PFSK-1 (cell line): ENCODE measurements around the gene STPG2.

ENCODE experiments used
- POLR2AphosphoS5 ChIP-seq: IDR thresholded peaks from 2 replicates; pipeline ENCODE4 v1.6.1; 2012; ENCODE audit warnings: low read depth, mild to moderate bottlenecking, control low read depth, low read length, moderate library complexity
- TAF1 ChIP-seq: IDR thresholded peaks from 2 replicates; pipeline ENCODE4 v1.6.1; 2012; ENCODE audit warnings: low read length, control low read depth, borderline replicate concordance; ENCODE audit not compliant: insufficient read depth
- TF ChIP-seq, protein P1 (sequence below), 2 experiments: IDR thresholded peaks; 2 replicates each; pipeline versions ENCODE4 v1.6.1 to v1.8.0; 2011 to 2012; ENCODE audit warnings: low read depth in 2 of 2, low read length in 2 of 2, control low read depth in 1 of 2, inconsistent platforms in 1 of 2, mild to moderate bottlenecking in 1 of 2, moderate library complexity in 1 of 2; ENCODE audit not compliant: insufficient read depth in 1 of 2

DNA sequence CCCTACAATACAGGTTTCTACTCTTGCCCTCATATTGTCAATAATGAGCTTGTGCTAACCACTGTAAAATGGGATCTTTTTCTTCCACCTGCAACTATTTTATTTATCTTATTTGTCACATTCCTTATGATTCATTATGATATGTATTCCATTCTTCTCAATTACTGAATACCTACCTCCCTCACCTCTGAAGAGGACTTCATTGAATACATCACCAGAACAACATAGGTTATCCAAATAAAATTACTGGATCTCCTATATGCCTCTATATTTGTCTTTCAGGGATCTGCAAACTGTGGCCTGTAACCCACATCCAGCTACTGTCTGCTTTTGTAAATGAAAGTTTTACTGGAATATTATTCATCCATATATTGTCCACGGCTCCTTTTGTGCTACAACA is 41.3 kb downstream of the STPG2 start:
- TF ChIP-seq POLR2AphosphoS5, result no peak
- no peak for TF ChIP-seq TAF1
- TF ChIP-seq, protein P1, sequence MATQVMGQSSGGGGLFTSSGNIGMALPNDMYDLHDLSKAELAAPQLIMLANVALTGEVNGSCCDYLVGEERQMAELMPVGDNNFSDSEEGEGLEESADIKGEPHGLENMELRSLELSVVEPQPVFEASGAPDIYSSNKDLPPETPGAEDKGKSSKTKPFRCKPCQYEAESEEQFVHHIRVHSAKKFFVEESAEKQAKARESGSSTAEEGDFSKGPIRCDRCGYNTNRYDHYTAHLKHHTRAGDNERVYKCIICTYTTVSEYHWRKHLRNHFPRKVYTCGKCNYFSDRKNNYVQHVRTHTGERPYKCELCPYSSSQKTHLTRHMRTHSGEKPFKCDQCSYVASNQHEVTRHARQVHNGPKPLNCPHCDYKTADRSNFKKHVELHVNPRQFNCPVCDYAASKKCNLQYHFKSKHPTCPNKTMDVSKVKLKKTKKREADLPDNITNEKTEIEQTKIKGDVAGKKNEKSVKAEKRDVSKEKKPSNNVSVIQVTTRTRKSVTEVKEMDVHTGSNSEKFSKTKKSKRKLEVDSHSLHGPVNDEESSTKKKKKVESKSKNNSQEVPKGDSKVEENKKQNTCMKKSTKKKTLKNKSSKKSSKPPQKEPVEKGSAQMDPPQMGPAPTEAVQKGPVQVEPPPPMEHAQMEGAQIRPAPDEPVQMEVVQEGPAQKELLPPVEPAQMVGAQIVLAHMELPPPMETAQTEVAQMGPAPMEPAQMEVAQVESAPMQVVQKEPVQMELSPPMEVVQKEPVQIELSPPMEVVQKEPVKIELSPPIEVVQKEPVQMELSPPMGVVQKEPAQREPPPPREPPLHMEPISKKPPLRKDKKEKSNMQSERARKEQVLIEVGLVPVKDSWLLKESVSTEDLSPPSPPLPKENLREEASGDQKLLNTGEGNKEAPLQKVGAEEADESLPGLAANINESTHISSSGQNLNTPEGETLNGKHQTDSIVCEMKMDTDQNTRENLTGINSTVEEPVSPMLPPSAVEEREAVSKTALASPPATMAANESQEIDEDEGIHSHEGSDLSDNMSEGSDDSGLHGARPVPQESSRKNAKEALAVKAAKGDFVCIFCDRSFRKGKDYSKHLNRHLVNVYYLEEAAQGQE (IDR thresholded peaks at IDR 0.05; ENCODE audit: insufficient read depth in 1 of 2, low read depth in 2 of 2, low read length in 2 of 2), result no peak
